ENCODE measurements around the gene ELOVL6.
"Not testable (repeated sequence)": the region's sequence is repeated elsewhere in the genome, so short reads cannot be mapped to it uniquely, and the experiment has no call there.

ELOVL6 gene

GRCh38 chr4:110124711-110125110, 73.7 kb downstream of the ELOVL6 start:
- no peak for DNase-seq (ENCODE audit: low spot score)

- no peak for DNase-seq (ENCODE audit: low spot score)
Observed at GRCh38 chr4:110122201-110122600, 76.2 kb downstream of the ELOVL6 start.

GRCh38 chr4:110120506-110120905, 77.9 kb downstream of the ELOVL6 start:
- no peak for DNase-seq (ENCODE audit: low spot score)

- no peak for DNase-seq (ENCODE audit: low spot score)
Observed at GRCh38 chr4:110119880-110120279, 78.5 kb downstream of the ELOVL6 start.

- DNase-seq (ENCODE audit: low spot score), result no peak
Observed at GRCh38 chr4:110119337-110119736, 79.1 kb downstream of the ELOVL6 start.

GRCh38 chr4:110112056-110112455, 86.4 kb downstream of the ELOVL6 start:
- no peak for DNase-seq (ENCODE audit: low spot score)

- no peak for DNase-seq (ENCODE audit: low spot score)
Observed at GRCh38 chr4:110109455-110109854, 89.0 kb downstream of the ELOVL6 start.

- DNase-seq (ENCODE audit: low spot score), result no peak
Observed at GRCh38 chr4:110108960-110109359, 89.5 kb downstream of the ELOVL6 start.

- DNase-seq (ENCODE audit: low spot score), result no peak
Observed at GRCh38 chr4:110108422-110108821, 90.0 kb downstream of the ELOVL6 start.

GRCh38 chr4:110107866-110108265, 90.5 kb downstream of the ELOVL6 start:
- no peak for DNase-seq (ENCODE audit: low spot score)

GRCh38 chr4:110106931-110107296, 91.5 kb downstream of the ELOVL6 start:
- DNase-seq (ENCODE audit: low spot score), result no peak

GRCh38 chr4:110104661-110105060, 93.8 kb downstream of the ELOVL6 start:
- DNase-seq (ENCODE audit: low spot score), result no peak

GRCh38 chr4:110099638-110100037, 98.8 kb downstream of the ELOVL6 start:
- DNase-seq (ENCODE audit: low spot score), result no peak

GRCh38 chr4:110096405-110096804, 102.0 kb downstream of the ELOVL6 start:
- DNase-seq (ENCODE audit: low spot score), result no peak

GRCh38 chr4:110092646-110093045, 105.8 kb downstream of the ELOVL6 start:
- no peak for DNase-seq (ENCODE audit: low spot score)

GRCh38 chr4:110091434-110092140, 106.8 kb downstream of the ELOVL6 start:
- no peak for DNase-seq (ENCODE audit: low spot score)

GRCh38 chr4:110088670-110089069, 109.7 kb downstream of the ELOVL6 start:
- DNase-seq (ENCODE audit: low spot score), result no peak

GRCh38 chr4:110087070-110087708, 111.2 kb downstream of the ELOVL6 start:
- DNase-seq (ENCODE audit: low spot score), result no peak

- DNase-seq (ENCODE audit: low spot score), result no peak
Observed at GRCh38 chr4:110085131-110085530, 113.3 kb downstream of the ELOVL6 start.

- no peak for DNase-seq (ENCODE audit: low spot score)
Observed at GRCh38 chr4:110084154-110084553, 114.3 kb downstream of the ELOVL6 start.

- DNase-seq (ENCODE audit: low spot score), result not testable (repeated sequence)
Observed at GRCh38 chr4:110078148-110078547, 120.3 kb downstream of the ELOVL6 start.

- DNase-seq (ENCODE audit: low spot score), result not testable (repeated sequence)
Observed at GRCh38 chr4:110076828-110077227, 121.6 kb downstream of the ELOVL6 start.

GRCh38 chr4:110075891-110076290, 122.5 kb downstream of the ELOVL6 start:
- no peak for DNase-seq (ENCODE audit: low spot score)

Measured in HuH-7.5 (cell line).